Measurements from ENCODE around the gene MAP2K3.
A peak's percentile ranks its signal among the peaks of the same experiment; 100 is the strongest.

Gene MAP2K3

DNA sequence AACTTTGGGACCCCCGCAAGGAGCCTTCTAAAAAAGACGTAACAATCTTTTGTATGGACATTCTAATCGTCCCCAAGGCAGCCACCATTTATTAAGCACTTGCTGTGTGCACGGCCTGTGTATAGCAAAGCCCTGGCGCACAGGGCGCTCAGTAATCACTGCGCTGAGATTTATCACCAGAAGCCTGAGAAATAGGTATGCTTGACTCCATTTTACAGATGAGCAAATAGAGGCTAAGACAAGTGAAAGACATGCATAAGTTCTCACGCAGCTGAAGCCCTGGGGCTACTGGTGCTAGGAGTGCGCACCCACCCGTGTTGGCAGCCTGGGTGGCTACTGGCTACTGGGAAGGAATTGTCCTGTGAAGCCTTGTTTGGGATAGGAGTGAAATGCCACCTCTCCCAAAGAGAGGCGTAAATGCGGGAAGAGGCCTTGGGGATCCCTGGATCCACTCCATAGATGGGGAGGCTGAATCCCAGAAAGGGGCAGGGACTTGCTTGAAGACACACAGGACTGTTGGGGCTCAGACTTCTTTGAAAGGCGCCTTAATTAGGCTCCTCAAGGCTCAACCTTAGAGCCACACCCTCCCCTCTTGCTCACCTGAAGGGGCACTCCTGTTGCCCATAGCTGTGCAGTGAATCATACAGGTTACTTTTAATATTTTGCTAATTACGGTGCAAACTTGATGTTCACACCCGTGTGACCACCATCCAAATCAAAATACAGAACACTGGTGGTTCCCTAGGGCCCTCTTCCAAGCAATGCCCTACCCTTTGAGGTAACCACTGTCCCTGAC lies 30.7 kb upstream of the MAP2K3 start:
- no peak for DNase-seq

DNA sequence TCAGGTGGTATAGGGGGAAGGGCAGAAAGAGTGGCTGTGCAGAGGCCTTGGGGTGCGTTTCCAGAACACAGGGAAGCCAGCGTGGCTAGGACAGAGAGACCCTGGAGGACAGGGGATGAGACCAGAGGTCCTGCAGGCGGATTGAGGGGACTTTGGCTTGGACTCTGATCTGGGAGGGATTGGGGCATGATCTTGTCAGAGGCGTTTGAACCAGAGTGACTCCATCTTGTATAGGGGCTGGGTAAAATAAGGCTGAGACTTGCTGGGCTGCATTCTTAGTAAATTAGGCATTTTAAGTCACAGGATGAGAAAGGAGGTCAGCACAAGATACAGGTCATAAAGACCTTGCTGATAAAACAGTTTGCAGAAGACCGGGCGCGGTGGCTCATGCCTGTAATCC lies 25.9 kb upstream of the MAP2K3 start:
- DNase-seq, result no peak

DNA sequence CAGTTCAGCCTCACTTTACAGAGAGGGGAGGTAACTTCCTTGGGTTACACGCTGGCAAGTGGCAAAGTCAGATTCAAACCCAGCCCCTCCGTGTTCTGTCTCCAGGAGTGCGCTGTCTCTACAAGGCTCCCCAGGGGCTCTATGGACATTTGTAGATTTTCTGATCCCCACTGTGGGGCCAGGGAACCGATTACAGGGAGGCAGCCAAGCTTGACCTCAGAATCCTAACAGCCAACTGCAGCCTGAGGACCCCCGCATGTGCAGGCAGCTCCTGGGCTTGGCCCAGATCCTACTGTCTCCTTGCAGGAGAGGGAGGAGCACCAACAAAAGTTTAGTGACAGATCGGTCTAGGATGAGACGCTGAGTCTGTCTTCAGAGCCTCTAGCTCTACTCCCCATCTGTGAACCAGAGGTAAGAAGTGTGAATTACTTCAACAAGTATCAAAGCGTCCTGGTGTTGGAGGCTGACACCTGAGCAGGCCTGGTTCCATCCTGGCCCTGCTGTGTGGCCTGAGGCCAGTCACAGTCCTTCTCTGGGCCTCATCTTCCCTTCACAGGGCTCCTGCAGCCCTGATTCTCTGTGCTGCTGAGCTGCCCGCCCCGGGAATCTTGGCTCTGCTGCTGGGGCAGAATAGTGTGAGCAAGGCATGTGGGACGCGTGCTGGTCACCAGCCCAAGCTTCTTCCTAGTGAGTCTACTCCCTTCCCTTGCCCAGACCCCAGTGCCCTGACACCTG lies 22.1 kb upstream of the MAP2K3 start:
- DNase-seq, result no peak

DNA sequence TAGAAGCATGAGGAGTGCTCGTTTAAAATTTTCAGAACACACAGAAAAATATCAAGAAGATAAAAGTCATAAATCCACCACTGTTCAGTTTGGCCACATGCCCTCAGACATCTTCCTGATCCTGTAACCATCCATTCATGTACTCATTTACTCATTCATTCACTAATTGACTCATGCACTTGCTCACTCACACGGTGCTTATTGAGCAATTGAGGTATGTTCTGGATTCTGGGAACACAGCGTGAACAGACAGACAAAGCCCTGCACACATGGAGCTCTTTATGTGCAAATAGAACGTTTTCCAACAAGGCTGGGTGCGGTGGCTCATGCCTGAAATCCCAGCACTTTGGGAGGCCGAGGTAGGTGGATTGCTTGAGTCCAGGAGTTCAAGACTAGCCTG lies 21.1 kb upstream of the MAP2K3 start:
- DNase-seq, result no peak

DNA sequence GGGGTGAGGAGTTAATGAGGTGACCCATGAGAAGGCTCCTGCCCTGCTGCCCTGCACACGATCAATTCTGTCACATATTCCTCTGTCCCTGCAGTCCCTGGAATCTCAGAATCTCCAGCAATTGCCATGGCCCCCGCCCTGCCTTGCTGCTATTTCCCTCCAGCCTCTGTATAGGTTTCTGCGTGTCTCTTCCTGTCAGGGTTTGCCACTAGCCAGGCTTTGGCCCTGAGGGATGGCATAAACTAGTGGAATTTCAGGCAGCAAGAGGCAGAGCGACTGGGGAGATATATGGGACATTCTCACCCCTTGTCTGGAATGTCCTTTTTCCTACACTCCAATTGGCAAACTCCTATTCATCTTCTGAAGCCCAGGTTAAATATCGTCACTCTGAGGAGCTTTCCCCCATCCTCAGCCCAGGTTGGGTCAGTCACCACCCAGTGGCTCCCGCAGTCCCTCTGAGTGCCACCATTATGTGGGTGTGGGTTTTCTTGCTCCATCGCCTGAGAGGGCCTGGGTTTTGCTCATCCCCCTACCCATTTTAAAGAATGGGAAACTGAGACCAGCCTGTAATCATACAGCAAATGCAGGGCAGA lies 15.8 kb upstream of the MAP2K3 start:
- no peak for DNase-seq

DNA sequence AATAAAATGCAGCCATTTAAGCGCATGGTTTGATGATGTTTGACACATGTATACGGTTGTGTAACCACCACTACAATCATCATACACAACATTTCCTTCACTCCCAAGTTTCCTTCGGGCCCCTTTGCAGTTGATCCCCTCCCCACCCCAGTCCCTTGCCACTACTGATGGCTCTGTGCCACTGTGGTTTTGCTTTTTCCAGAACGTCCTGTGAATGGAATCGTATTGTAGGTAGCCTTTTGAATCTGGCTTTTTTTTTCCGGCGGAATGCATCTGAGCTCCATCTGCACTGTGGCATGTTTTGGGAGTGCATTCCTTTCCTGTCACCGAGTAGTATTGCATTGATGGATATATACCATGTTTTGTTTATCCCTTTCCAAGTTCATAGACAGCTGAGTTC lies 15.1 kb upstream of the MAP2K3 start:
- DNase-seq, result no peak

DNA sequence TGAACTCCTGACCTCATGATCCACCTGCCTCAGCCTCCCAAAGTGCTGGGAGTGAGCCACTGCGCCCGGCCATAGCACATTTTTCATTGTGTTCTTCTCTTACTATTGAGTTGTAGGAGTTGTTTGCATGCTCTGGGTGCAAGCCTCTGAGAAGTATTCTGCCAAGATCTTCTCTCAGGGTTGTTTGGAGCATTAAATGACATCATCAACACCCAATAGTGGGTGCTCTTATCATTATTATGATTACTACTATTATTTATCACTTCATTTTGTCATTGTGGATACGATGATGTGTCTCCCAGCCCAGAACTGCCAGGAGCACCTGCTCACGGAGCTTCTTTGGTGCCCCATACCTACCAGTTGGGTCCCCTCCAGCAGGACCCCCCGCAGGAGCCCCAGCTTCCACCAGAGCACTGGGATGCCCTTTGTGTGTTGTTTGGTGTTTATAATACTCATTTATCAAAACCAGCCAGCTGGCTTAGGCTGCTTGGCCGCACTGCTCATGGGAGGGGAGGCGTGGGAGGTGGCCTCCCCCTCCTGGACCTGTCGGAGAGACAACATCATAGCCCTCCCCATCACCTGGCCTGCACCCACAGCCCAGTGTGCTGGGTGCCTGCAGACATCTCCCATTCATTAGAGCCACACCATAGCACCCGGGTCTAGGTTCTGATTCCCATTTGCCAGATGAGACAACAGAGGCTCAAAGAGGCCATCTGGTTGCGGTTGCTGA lies 12.9 kb upstream of the MAP2K3 start:
- no peak for DNase-seq

DNA sequence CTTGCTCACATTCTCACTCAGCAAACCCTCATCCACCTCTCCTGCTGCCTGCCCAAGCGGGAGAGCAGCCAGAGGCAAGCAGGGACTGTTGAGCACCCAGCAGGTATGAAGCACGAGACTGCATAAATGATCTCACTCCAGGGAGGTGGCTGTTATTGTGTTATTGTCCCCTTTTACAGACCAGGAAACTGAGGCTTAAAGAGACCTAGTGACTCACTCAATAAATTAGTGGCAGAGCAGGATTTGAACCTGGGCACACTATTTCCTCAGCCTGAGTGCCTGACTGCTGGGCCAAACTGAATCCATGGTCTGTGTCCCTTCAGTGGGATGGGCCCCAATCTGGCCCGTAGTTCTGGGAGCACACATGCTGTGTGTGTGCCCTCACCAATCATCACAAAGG lies 12.3 kb upstream of the MAP2K3 start:
- DNase-seq, result no peak

DNA sequence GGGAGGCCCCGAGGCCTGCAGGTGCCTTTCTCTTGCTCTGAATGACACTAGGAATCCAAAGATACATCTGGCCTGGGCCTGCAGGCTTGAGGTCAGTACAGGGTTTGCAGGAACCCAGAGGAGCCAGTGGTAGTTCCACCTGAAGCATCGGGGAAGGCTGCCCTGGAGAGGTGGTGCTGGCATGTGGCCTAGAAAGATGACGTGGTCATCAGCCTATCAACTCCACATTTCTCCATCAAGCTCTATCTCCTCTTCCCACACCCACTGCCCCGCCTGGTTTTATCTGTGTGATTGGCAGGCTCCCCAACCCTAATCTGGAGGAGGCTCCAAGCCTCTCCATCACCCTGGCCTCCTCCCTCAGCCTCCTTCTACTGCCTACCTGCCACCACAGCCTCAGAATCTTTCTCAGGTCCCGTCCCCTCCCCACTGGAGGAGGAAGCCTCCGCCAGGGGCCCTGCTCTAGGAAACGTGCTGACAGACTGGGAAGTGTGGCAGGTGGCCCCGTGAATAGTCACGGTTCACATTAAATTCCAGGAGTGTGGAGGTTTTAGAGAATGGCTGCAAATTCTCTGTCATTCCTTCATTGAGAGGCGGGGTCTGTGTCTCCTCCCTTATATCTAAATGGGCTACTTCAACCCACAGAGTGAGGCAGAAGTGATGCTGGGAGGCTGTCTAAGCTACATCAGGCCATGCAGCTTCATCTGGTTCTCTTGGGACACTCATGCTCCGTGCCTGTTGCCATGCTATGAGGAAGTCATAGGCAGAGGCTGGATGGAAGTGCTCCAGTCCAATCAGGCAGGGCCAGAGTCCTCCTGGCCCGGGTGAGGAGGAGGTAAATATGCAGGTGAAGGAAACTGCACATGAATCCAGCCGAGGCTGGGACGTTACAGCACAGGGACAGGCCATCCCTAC lies 11.4 kb upstream of the MAP2K3 start:
- DNase-seq, result no peak

DNA sequence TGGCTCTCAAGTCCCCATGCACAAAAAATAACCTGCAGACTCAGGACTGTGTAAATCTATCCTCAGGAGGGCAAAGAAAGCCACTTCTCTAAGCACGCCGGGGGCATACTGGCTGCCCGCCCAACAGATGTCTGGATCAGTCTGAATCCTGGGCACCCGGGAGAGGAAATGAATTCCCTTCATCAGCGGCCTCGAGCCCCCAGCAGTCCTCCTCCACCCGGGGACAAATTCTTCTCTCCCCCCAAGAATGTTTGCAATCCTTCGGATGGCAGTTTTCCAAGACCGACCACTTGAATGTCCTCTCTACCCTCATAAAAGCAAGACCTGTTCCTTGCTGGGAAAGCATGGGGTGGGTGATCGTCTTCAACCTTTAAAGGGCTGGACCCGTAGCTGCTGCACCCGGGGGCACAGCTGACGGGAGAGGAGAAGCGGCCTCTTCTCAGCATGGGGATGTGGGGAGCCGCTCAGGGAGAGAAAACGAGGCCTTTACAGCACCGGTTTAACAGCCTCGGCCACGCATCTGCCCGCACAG lies 9.4 kb upstream of the MAP2K3 start:
- no peak for DNase-seq

DNA sequence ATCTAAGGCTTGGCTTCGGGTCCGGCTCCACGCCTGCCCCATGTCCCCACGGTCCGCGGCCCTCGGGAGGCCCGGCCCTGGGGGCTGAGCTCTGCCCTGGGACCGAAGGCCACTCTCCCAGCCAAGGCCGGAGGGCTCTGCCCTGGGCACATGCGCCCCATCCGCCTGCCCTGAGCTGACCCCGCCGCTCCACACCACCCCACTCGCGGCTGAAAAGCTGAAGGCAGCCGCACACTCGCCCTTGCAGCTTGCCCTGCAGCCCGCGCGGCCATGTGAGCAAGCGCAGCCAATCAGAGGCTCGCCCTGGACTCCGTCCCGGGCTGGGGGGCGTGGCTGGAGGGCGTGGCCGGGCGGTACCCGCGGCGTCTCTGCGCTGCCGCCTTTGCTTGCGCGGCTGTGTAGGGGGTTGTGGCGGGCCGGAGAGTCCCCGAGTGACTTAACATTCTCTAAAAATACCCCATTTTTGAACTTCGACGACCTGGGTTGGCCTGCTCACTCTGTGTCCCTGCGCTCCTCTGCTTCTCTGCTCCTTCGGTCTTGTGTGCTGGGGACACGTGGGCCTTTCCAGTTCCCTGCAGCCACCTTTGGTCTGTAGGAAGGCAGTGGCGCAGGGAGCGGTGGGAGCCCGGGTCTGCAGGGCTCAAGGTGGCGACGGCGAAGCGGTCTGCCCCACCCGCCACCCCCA lies 8.8 kb upstream of the MAP2K3 start:
- peak; percentile 94 for DNase-seq

DNA sequence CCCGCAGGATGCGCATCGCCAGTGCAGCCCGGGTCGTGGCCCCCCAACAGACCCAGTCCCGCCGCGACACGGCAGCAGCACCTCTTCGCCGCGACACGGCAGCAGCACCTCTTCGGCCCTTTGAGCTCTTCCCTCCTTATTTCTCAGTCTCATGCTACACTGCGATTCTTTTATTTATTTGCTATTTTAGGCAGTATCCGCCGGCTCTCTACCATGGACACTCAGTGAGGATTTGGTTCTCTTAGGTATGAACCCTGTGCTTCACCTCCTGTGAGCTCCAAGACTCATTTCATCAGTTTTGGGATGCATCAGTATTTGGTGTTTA lies 8.3 kb upstream of the MAP2K3 start:
- DNase-seq, result no peak

DNA sequence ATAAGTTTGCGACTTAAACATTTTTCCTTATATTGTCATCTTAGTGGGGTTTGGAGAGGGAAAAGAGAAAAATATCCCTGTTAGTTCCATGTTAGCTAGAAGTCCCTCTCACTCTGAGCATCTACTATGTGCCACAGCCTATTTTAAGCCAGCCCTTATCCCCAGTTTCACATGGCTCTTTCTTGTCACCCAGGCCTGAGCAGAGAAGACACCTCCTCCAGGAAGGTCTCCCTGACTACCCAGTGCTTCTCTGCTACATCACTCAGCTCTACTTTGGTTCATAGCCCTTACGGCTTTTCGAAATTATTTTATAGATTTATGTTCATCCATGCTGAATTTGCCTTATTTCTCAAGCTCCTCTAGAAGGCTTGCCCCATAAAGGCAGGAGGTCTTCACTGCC lies 7.2 kb upstream of the MAP2K3 start:
- DNase-seq, result no peak

DNA sequence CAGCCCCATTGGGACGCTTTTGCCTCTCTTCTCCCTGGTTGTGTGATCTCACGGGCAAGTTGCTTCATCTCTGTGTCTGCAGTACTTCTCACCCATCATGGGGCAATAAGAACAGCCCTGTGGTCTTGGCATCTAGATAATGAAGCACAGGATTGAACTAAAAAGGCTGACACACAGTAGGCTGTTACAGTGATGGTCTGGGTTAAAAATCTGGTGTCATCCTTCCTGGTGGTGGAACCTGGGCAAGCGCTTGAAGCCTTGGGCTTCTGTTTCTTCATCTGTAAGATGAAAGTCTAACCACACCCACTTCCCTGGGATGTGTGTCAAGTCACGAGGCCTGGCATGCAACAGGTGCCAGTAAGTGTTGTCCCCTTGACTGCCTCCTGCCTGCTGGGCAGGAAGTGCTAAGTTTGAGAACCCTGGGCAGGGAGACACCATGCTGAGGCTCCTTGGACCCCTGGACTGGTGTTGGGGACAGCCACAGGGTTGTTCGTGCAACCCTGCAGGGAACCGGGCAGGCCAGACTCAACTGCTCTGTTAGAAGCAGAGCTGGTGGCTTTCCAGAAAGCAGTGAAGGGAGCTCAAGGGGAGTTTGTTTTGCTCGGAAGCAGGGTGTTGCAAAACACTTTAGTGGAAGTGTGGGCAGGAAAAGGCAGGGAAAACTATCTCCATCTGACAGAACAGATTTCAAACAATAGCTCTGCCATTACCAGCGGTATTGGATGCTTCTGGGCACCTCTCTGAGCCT lies 5.9 kb upstream of the MAP2K3 start:
- peak; percentile 73 for DNase-seq

DNA sequence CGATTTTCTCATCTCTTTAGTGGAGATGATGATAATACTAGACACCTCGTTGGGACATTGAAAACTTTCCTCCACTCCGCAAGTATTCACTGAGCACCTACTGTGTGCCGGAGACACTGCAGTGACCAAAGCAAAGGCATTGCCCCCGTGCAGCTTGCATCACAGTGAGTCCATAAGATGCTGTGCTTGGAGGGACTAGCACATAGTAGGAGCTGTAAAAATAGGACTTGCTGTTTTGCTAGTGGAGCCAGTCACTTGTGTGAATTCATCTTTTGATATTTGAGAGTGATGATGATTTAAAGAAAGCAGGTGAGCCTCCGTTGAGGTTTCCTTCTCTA lies 5.3 kb upstream of the MAP2K3 start:
- no peak for DNase-seq

DNA sequence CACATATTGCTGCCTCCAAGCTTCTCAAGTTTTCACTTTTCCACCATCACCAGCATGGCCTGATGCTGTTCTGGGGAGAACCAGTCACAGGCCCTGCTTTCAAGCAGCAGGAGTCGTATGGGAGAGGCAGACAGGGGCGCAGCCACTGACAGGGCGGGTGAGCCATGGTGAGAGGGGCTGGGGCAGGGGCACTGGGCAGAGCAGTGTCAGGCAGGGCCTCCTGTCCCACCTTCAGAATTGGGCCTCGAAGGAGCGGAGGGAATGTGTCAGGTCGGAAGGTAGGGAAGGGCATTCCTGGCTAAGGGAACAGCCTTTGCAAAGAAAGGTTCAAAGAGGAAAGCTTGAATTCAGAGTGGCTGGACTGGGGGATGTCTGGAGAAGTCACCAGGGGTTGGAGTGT lies 4.9 kb upstream of the MAP2K3 start:
- DNase-seq, result no peak

DNA sequence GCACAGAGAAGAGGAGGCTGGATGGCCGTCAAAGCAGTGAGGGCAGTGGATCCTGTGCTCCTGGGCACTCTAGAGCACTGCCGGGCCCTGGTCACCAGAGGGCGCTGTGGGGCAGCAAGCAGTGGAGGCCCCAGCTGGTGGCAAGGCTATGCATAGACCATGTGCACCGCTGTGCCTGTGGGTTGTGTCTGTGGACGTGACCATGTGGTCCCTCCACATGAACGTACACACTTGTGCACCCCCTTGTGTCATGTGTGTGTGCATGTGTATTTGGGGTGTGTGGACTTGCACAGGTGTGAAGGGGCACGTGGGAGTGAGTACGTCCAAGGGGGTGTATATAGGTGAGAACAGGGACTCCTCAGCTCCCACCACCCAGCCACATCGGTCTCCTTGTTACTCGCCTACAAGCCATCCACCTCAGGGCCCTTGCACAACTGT lies 4.4 kb upstream of the MAP2K3 start:
- peak; percentile 89 for DNase-seq

DNA sequence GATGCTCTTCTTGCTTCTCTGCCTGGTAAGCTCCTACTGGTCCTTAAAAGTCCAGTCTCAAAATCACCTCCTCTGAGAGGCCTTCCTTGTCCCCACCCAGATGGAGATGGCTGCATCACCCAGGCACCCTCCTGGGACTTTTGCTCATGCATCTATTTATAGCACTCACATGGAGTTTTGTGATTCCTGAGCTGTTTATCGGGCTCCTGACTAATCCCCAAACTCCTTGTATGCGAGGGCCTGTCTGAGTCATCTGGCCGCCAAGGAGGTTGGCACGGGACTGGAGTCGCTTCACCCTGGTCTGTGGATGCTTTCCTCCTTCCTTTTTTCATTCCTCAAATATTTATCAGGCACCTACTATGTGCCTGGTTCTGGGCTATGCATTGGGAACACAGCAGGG lies 2.3 kb upstream of the MAP2K3 start:
- DNase-seq, result no peak

DNA sequence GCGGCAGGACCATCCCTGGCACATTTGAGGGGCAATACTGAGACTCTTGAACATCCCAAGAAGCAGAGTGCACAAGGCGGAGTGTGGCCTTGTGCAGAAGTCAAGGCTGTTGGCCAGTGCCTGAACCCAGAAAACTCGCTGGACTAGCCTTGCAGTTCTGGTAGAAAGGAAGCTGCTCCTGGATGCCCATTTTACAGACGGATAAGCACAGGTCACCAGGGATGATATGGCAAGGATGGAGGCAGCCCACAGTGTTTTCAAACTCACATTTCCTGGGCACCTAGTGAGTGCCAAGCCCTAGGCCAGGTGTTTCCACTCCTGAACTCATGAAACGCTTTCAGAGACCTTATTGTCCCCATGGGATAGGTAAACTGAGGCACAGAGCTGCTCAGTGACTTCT lies 1.7 kb upstream of the MAP2K3 start:
- no peak for DNase-seq

DNA sequence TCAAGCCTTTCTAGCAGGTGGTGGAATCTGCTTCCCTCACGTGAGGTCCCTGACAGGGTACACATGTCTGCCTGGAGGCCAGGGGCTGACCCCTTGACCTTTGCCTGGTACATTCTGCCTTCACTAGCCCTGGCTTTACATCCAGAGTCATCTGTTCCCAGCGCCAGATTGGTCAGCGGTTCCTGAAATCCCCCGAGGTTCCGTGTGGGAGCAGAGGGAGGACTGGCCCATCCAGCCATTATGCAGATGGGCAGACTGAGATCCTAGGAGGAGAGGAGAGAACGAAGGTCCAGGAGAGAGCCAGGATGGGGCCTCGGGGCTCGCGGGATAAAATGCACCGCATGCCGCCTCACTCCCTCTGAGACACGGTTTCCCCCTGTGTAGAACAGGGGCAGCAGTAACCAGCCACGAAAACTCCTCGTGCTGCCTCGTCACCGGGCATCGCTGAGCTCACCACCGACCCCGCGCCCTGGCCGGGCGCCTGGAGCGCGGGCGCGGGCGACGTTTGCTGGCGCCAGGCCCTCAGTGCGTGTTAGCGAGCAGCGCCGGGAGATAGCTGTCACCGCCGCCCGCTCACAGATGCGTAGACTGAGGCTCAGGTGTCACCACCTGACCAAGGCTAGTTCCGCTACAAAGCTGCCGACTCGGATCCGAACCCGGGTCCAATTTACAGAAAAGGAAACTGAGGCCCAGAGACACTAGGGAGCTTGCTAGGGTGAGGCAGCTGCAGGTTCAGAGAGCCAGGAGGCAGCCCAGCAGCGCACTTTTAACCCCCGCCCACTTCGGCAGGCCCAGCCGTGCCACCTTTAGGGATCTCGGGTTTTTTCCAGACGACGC lies 811 bp upstream of the MAP2K3 start:
- no peak for DNase-seq
